NCI-H1694 treated with DMSO at 0.1 percent for 48 hours (cell line): ENCODE data around the gene DDB1.

Experiments used
- DNase-seq: peaks from one replicate; lab custom pipeline; 2025; lab: John Stamatoyannopoulos, UW

The DDB1 gene

DNA sequence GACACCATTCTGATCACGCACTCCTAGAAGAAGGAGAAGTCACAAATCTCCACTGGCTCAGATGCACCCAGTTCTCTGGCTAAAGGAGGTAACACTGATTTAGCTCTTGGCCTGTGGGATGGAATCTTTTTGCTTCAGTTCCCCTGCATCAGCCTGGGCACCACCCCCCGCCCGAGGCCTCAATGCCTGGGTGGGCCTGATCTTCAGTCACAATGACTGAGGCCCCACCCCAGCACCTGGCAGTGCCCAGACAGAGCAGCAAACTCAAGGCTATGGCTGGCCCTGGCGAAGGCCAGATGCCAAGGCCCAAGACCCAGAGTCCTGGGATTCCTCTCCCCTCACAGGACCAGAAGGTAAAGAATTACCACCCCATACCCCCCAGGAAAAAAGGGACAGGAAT, 23.8 kb upstream of the DDB1 start:
- DNase-seq = no peak

DNA sequence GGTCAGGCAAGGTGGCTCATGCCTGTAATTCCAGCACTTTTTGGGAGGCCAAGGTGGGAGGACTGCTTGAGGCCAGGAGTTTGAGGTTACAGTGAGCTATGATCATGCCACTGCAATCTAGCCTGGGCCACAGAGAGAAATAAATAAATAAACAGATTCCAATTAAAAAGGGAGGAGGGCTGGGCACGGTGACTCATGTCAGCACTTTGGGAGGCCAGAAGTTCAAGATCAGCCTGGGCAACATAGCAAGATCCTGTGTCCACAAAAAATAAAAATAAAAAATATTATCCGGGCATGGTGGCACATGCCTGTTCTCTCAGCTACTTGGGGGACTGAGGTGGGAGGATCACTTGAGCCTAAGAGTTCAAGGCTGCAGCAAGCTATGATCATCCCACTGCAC, 21.3 kb upstream of the DDB1 start:
- DNase-seq = no peak

DNA sequence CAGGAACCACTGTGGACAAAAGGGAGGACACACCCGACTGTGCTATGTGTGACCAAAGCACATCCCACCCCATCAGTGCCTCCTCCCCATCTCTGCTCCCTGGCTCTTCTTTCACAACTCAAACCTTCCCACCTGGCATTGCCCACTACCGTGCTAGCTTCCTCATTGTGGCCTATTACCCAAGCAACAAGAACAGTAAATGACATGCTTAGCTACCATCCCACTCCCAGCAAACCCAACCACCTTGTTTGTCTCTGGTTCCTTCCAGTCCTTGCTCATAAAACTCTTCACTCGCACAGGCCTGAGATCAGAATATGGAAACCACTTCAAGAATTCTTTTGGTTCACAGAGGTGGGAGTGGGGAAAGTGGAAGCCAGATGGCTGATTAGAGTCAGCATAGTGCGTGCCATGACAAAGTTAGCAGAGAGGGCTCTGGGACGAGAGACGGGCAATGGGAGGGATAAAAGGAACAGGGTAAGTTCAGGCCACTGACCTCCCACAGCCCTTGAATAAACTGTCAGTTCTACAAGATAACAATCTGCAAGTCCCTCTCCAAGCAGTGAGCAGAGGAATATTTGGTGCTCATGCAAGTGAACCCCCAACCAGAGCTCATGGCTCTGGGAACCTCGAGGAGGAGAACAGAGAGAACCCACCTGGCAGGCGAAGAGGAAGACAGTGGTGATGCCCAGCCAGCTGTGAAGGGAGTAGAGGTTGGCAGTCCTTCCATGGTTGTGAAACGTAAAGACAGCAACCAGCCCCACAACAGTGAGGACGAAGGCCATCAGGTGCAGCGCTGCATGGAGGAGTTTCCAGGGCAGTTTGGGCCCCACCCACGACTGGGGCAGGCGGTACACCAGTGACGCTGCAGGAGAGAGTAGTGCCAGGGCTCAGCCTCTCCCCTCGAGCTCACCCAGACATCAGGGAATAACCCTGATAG, 20.5 kb upstream of the DDB1 start:
- DNase-seq = no peak

DNA sequence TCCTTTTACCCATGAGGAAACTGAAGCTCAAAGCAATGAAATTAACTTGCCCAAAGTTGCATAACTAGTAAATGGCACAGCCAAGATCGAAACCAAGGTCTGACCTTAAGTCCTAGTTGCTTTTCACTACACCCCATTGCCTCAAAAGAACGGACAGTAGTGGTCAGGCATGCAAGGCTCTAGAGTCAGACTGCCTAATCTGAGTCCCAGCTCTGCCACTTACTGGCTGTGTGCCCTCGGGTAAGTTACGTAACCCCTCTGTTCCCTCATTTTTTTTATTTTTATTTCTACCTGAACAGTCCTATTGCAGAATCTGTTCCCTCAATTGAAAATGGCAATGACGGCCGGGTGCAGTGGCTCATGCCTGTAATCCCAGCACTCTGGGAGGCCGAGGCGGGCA, 19.1 kb upstream of the DDB1 start:
- DNase-seq = no peak

DNA sequence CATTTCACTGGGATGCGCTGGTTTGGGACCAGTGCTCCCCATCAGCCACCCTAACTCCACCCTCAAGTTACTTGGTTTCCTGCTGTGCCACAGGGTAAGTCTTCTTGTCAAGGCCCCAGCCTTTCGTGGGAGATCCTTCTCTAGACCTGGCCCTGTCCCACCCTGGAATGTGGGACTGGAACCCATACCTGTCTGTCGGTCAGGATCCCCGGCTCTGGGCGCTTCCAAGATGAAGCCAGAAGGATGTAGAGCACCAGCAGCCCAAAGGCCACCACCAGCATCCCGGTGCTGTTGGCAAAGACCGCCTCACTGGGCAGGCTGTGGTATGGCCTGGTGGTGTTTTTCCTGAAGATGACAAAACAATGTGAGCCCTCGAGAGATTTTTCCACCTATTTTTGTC, 17.9 kb upstream of the DDB1 start:
- no peak for DNase-seq

DNA sequence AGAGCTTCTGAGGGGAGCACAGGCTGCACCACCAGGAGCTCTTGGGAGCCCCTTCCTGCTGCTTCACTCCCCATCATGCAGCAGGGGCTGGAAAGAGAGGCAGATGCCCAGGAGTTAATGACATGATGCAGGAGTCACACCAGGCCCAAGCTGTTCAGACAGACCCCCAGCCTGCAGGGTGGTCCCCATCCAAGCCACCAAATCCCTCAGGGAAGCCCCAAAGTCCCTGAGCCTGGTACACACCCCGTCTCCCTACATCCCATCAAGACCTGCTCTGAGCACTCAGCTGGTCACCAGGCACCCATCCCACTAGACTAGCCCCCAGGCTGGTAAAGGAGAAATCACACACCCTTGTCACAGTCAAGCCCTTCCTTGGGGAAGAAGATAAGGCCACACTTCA, 17.4 kb upstream of the DDB1 start:
- no peak for DNase-seq

DNA sequence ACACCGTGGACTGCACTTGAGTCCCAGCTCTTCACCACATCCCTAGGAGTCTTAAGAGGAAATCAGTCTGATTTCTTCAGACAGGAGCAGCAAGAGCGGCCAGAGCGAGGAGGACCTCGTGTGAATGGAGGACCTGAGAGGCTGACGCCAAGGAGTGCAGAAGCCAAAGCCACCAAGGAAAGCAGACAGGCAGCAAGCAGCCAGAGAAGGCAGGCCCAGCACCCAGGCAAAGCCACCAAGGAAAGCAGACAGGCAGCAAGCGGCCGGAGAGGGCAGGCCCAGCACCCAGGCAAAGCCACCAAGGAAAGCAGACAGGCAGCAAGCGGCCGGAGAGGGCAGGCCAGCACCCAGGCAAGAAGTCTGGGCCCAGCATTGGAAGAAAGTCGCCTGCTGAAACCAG, 17.0 kb upstream of the DDB1 start:
- DNase-seq = no peak

DNA sequence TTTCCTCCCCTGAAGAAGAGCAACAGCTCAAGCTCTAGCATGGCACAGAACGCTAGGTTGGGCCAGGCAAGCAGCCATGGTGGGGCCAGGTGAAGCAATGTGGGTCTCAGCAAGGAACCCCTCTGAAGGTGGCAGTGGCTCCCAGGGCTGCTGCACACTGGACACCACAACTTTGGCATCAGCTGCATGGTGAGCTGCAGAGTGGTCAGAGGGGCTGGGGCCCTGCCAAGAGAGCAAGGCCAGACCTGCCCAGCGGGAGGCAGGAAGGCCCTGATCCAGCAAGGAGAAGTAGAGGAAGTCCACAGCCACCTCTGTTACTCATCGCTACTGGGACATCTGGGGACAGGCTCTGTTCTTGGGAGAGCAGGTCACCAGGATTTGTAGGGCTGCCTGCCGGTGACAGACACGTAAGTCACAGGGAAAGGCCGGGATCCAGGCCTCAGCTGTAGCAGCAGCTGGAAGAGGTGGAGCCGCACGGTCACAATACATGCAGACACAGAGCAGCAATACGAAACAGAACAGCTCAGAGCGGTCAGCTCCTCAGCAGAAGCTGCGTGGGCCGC, 16.4 kb upstream of the DDB1 start:
- DNase-seq = no peak

DNA sequence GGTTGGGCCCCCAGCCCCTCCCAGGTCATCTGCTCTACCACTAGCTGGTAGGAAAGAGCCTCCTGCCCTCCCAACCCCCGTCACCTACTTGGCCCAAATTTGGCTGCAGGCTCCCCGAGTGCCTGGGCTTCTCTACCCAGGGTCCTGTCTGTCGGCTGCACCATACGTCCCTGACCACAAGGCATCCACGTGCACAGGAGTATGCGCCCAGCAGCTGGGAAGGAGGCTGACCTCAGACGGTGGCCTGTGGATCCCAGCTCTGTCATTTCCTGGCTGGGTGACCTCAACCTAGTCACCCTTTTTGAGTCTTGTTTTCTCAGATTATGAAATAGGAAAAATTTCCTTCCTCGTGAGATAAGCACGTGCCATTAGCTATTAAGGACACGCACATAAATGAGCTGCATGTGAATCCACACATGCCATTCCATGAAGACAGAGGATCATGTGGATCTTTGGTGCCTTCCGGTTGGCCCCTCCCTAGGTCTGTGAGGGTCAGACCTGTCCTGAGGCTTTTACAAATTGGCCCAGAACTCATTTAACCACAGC, 15.1 kb upstream of the DDB1 start:
- no peak for DNase-seq

DNA sequence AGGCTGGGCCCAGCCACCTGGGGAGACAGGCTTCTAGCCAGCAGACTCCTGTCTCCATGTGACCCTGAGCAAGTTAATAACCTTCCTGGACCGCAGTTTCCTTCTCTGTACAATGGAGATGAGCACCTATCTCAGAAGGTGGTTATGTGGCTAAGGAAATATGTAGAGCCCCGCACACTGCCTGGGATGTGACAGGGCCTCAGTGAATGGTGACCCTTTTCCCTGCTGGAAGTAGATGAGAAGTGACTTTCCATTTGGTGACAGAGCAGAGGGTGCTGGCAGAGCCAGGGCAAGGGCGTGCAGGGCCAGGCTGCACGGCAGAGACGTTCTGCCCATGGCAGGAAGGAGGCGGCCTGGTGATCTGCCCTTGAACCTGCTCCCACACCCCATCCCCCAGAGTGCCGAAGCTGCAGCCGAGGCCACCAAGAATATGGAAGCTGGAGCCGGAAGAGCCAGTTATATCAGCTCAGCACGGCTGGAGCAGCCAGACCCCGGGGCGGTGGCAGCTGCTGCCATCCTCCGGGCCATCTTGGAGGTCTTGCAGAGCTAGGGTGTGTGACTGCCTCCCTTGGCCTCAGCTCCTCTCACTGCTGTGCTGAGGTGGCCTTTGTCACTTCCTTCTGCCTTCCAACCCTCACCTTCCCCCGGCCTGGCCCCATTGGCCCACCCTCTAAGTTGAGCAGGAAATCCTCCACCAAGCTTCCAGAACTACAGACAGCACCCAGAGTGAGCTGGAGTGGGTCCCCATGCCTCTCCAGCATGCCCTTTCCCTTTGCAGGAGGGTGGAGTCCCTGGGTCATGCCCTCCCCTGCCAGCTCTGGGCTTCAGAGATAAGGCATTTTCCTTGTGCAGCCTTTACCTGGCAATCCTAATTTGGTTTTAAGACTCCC, 13.3 kb upstream of the DDB1 start:
- DNase-seq = no peak

DNA sequence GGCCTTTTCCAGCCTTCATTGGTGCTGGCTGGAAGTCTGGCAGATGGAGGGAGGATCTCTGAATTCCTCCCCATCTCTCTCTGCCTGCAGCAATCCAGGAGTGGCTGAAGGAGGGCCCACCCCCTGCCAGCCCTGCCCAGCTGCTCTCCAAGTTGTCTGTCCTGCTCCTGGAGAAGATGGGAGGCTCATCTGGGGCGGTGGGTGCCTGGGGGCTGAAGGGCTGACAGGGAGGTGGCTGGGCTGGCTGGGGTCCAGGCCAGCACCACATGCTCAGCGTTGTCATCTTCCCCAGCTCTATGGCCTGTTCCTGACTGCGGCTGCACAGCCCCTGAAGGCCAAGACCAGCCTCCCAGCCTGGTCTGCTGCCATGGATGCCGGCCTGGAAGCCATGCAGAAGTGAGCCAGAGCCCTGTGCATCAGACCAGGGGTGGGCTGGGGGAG, 12.3 kb upstream of the DDB1 start:
- peak; percentile 13 for DNase-seq

DNA sequence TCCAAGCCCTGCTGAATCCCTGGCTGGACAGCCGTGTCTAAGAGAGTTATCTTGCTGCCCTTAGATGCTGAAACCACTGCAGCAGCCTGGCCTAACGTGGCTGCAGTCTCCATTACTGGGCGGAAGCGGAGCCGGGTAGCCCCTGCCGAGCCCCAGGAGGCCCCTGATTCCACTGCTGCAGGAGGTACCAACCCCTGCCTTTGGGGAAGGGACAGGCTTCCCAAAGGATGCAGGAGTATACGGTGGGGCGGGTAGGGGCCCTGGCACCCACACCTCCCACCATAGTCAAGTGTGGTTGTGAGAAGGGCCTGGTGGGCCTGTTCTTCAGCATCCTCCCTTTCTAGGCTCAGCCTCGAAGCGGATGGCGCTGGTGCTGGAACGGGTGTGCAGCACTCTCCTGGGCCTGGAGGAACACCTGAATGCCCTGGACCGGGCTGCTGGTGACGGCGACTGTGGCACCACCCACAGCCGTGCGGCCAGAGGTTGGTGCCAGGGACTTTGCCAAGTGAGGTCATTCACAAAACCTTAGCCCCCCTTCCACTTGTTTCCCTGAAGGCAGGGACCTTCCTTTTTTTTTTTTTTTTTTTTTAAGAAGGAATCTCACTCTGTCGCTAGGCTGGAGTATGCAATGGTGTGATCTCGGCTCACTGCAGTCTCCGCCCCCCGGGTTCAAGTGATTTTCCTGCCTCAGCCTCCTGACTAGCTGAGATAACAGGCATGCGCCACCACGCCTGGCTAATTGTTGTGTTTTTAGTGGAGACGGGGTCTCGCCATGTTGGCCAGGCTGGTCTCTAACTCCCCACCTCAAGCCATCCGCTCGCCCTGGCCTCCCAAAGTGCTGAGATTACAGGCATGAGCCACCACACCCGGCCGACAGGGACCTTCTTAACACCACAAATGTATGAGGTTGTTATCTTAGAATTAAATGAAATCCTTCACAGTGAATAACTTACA, 11.2 kb upstream of the DDB1 start:
- DNase-seq = no peak

DNA sequence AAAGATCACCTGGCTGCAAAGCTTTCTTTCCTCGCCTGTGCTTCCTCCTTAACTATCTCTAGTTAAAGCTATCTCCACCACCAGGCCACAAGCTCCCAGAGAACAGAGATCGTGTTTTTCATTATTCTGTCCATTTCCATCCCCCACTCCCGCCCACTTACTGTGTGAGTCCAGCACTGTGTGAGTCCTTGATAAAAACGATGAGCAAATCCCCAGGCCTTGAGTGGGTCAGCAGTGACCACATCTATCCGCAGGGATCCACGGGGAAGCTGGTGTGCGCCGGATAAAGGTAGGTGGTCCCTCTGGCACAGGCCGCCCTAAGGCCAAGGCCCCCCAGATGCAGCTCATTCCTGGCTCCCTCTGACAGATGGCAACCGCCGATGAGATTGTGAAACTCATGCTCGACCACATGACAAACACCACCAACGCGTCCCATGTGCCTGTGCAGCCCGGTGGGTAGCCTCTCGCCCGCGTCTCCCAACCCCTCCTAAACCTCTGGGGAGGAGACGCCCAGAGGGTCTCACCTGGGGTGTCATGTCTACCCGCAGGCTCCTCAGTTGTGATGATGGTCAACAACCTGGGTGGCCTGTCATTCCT, 9.4 kb upstream of the DDB1 start:
- no peak for DNase-seq

DNA sequence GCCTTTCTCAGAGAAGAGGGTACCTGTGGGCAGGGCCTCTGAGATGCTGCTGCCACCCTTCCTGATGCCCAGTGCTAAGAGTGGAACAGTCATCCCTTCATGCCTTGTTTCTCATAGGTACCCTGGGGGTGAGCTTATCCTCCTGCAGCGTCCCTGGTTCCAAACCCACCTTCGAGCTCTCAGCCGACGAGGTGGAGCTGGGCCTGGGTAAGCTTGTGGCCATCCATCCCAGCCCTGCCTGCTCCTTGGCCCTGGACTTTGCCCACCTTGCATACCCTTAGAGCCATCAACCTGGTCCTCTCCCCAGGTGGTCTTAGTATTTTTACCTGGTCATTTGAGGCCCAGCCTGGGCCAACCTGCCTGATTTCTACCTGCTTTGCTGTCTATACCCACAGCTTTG, 8.8 kb upstream of the DDB1 start:
- no peak for DNase-seq

DNA sequence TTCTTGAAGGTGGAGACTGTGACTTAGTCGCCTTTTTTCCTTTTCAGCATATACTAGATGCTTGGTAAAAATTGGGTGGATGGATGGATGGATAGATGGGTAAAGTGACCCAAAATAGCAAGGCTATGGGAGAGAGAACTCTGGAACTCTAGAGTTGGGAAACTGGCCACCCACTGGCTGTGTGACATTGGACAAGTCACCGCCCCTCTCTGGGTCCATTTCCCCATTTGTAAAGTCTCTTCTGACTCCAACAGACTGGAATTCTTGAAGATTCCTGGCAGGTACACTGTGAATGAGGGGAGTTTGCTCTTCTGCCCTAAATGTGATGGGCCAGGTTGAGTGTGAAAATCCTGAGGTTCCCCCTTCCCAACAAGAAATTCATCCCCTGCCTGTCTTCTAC, 8.1 kb upstream of the DDB1 start:
- DNase-seq = no peak

DNA sequence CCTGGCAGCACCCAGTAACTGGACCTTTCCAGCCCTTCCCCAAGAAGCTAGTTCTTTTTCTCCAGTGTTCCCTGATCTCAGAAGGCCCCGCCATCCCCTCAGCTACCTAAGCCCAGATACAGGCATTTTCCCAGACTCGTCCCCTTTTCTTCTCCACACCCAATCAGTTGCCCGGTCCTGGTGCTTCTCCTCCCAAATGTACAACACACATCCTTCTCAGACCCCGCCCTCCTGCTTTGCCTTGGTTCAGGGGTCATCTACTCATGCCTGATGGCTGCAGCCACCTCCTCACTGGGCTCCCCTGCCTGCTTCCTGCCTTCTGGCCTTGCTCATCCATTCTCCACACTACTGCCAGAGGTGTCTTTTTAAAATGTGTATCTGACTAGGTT, 6.6 kb upstream of the DDB1 start:
- DNase-seq = no peak

DNA sequence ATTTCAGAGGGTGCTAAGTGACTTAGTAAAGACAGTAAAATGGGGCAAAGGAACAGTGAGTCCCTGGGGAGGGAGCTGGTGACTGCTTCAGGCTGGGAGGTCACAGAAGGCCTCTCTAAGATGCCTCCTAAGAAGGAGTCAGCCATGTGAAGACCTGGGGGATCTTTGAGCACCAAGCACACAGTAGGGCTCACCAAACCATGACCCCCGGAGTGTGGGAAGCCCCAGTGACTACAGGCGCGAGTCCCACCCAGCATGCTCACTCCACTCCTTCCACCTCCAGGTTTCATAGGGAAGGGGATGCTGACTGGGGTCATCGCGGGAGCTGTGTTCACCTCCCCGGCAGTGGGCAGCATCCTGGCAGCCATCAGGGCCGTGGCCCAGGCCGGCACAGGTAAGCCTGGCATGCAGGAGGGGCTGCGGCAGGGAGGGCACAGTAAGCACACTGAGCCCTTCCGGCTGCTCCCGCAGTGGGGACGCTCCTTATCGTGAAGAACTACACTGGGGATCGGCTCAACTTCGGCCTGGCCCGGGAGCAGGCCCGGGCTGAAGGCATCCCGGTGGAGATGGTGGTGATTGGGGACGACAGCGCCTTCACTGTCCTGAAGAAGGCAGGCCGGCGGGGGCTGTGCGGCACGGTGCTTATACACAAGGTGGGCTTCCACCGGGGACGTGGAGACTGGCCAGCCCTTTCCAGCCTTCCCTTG, 6.0 kb upstream of the DDB1 start:
- no peak for DNase-seq

DNA sequence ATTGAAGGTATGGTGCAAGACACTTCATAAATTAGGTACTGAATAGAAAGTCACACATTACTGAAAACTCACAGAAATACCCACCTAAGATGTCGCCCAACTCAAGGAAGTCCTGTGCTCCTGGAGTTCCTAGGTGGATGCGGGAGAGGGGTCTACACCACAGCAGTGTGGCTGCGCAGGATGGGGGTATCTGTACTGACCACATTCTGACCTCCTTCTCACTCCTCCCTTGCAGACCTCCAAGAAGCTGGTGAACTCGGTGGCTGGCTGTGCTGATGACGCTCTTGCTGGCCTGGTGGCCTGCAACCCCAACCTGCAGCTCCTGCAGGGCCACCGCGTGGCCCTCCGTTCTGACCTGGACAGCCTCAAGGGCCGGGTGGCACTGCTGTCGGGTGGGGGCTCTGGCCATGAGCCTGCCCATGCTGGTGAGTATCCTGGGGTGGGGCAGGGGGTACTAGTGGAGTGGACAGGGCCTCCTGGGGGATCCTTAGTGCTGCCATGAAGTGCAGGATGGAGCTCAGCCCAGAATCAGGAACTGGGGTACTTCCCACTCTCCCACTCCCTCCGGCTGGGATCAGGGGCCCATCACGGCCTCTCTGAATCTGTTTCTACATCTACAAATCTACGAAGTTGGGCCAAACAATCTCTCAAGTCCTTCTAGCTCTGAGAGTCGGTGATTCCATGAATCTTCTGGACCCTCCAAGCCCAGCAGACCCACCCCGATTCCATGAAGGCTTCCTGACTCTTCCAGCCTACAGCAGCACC, 5.0 kb upstream of the DDB1 start:
- no peak for DNase-seq

DNA sequence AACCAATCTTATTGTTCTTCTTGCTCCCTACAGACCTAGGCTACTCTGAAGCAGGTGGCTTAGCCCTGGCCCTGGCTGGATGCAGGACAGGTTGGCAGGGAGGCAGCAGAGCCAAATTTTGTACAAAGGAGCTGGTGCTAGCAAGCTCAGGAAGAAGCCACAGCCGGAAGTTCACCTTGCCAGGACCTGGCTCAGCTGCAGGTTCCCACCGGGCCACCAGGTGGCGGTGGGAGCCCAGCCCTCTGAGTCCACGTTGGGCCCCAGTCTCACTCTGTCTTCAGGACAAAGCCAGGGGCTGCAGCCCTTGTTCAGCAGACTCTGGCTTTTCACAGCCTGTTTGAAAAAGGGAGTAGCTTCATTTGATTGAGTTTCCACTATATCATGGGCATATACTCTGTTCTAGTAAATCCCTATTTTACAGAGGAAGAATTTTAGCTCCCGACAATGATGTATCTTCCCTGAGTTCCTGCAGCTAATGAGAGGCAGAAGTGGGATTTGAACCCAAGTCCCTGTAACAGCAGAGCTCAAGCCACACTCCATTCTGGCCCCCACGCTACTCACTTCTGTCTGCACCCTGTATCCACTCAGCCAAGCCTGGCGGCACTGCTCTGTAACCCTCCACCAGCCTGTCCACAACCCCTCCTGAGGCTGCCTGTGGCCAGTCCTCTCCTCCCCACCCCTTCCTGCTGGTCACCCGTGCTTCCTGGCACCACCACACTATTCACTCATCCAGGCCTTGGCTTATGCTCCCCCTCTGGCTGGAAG, 3.4 kb upstream of the DDB1 start:
- peak; percentile 65 for DNase-seq
